ENCODE measurements around the gene PRKRIP1. TPM values are rescaled to one million over a fixed set of nuclear protein-coding genes. Genes with fewer than 3 reads are reported as not detected.
"Not testable (repeated sequence)": the region's sequence is repeated elsewhere in the genome, so short reads cannot be mapped to it uniquely, and the experiment has no call there.

PRKRIP1 gene
- total RNA-seq, 1 donor from 2014 or later: 41.3 TPM

DNA sequence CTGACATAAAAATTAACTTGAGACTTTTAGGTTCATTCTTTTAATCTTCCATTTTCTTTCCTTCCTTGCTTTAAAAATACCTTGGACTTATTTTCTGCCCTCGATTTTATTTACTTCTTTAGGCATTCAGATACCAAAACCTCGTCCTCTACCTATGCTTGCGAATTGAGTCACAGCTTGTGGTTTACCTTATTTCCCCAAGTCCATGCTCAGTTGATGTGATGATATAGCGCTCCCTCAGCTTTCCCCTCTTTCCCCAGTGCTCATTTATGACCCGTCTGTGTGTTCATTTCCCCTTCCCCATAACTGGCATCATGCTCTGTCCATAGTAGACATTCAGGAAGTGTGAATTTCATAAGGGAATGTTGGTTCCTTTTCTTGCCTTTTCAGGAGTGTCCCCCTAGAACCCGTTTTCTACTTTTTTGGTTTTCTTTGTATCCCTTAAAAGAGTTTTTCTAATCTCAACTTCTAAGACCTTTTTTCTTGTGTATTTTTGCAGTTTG is 19.1 kb upstream of the PRKRIP1 start:
- DNase-seq (ENCODE audit: low spot score): no peak
- TF ChIP-seq, protein P1, sequence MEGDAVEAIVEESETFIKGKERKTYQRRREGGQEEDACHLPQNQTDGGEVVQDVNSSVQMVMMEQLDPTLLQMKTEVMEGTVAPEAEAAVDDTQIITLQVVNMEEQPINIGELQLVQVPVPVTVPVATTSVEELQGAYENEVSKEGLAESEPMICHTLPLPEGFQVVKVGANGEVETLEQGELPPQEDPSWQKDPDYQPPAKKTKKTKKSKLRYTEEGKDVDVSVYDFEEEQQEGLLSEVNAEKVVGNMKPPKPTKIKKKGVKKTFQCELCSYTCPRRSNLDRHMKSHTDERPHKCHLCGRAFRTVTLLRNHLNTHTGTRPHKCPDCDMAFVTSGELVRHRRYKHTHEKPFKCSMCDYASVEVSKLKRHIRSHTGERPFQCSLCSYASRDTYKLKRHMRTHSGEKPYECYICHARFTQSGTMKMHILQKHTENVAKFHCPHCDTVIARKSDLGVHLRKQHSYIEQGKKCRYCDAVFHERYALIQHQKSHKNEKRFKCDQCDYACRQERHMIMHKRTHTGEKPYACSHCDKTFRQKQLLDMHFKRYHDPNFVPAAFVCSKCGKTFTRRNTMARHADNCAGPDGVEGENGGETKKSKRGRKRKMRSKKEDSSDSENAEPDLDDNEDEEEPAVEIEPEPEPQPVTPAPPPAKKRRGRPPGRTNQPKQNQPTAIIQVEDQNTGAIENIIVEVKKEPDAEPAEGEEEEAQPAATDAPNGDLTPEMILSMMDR (IDR thresholded peaks at IDR 0.05; ENCODE audit: unreplicated experiment): no peak
- peaks cover 2% of the 10 kb centered on the region for H3K27me3 Mint-ChIP-seq (ENCODE audit: unreplicated experiment)
- H3K27ac Mint-ChIP-seq (ENCODE audit: unreplicated experiment): peak overlapping the region; percentile 2
- H3K4me1 Mint-ChIP-seq (ENCODE audit: unreplicated experiment): peaks cover 19% of the 10 kb centered on the region
- H3K9me3 Mint-ChIP-seq (ENCODE audit: unreplicated experiment): no peaks in the 10 kb centered on the region
- H3K36me3 Mint-ChIP-seq (ENCODE audit: low read depth, unreplicated experiment): peaks cover 24% of the 10 kb centered on the region
- peak overlapping the region; percentile 1 for H3K4me3 Mint-ChIP-seq (ENCODE audit: unreplicated experiment)

DNA sequence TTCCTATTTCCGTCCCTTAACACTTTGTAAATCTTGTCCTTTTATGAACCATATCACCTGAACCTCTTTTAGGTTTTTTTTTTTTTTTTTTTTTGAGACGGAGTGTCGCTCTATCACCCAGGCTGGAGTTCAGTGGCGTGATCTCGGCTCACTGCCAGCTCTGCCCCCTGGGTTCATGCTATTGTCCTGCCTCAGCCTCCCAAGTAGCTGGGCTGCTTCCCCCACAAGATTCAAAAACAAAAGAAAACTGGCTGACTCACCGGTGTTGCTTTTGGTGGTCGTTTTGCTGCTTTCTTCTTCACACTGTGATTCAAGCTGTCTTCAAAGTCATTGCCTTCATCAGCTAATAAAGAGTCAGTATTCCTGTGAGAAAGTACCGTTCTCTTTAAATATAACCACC is 15.3 kb upstream of the PRKRIP1 start:
- H3K27me3 Mint-ChIP-seq (ENCODE audit: unreplicated experiment); DNase-seq (ENCODE audit: low spot score); H3K9me3 Mint-ChIP-seq (ENCODE audit: unreplicated experiment): not testable (repeated sequence)
- peak overlapping the region; percentile 31 for H3K4me3 Mint-ChIP-seq (ENCODE audit: unreplicated experiment)
- peak overlapping the region; percentile 61 for H3K27ac Mint-ChIP-seq (ENCODE audit: unreplicated experiment)
- peaks cover 27% of the 10 kb centered on the region for H3K36me3 Mint-ChIP-seq (ENCODE audit: low read depth, unreplicated experiment)
- peaks cover 22% of the 10 kb centered on the region for H3K4me1 Mint-ChIP-seq (ENCODE audit: unreplicated experiment)

DNA sequence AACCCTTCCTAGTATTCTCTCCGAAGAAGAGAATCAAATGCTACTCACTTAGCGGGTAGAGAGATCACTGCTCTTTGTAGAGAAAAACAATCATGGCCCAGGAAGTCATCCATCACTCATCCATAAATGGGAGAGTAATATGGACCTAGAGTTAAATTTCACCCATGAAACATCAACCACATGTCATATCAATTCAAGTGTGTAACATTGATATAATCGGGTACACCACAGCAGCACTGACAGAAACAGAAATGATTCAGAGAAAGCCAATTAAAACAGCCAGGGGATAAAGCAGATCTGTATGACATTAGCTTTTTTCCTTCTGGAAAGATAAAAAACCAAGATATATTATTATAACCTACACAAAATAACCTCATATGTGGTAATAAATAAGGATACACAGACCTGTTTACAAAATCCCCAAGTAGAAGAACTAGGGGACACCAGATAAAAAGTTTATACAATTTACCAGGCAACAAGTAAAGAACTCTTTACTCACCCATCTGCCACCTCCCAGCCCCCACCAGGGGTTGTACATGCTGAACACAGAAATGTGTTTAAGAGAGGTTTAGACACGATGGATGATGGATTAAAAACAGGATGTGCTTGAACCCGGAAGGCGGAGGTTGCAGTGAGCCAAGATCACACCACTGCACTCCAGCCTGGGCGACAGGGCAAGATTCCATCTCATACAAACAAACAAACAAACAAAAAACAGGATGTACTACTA is 14.3 kb upstream of the PRKRIP1 start:
- Mint-ChIP-seq H3K27ac (ENCODE audit: unreplicated experiment) (peak overlapping the region; percentile 91), H3K4me1 (ENCODE audit: unreplicated experiment) (peaks cover 21% of the 10 kb centered on the region), H3K36me3 (ENCODE audit: low read depth, unreplicated experiment) (peaks cover 26% of the 10 kb centered on the region)
- H3K9me3 Mint-ChIP-seq (ENCODE audit: unreplicated experiment); H3K27me3 Mint-ChIP-seq (ENCODE audit: unreplicated experiment); H3K4me3 Mint-ChIP-seq (ENCODE audit: unreplicated experiment); DNase-seq (ENCODE audit: low spot score): not testable (repeated sequence)

DNA sequence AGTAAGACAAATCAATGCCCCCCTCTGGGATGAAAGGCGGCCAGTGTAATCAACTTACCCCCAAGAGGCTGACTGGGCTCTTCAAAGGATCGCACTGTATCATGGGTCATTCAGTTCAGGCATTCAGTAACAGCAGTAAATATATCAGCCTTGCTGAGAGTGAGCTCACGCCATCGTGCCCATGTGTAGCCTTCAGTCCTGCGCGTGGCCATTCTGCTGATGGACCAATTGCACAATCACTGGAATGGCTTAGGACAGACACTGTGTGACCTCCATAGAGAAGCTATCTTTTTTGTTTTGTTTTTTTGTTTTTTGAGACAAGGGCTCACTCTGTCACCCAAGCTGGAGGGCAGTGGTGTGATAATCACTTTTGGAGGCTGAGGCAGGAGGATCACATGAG is 9.1 kb upstream of the PRKRIP1 start:
- Mint-ChIP-seq H3K9me3 (ENCODE audit: unreplicated experiment) (no peaks in the 10 kb centered on the region), H3K27me3 (ENCODE audit: unreplicated experiment) (no peaks in the 10 kb centered on the region), H3K27ac (ENCODE audit: unreplicated experiment) (no peak overlapping the region), H3K4me3 (ENCODE audit: unreplicated experiment) (no peak overlapping the region), H3K36me3 (ENCODE audit: low read depth, unreplicated experiment) (peaks cover 8% of the 10 kb centered on the region), H3K4me1 (ENCODE audit: unreplicated experiment) (peaks cover 6% of the 10 kb centered on the region)
- DNase-seq (ENCODE audit: low spot score): no peak
- TF ChIP-seq, protein P1 (IDR thresholded peaks at IDR 0.05; ENCODE audit: unreplicated experiment): no peak

DNA sequence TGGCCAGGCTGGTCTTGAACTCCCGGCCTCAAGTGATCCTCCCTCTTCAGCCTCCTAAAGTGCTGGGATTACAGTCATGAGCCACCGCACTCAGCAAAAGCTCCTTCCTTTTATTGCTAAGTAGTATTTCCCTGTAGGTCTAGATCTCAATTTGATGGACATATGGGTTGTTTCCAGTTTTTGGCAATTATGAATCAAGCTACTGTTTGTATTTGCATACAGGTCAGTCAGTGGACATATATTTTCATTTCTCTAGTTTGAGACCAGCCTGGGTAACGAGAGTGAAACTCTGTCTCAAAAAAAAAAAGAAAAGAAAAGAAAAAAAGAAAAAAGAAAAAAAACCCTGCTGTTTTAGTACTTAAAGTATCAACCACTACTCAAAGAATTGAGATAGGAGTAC is 6.4 kb upstream of the PRKRIP1 start:
- Mint-ChIP-seq H3K27me3 (ENCODE audit: unreplicated experiment) (no peaks in the 10 kb centered on the region), H3K9me3 (ENCODE audit: unreplicated experiment) (no peaks in the 10 kb centered on the region), H3K4me1 (ENCODE audit: unreplicated experiment) (peaks cover 23% of the 10 kb centered on the region), H3K27ac (ENCODE audit: unreplicated experiment) (no peak overlapping the region), H3K36me3 (ENCODE audit: low read depth, unreplicated experiment) (peaks cover 3% of the 10 kb centered on the region), H3K4me3 (ENCODE audit: unreplicated experiment) (no peak overlapping the region)
- TF ChIP-seq, protein P1 (IDR thresholded peaks at IDR 0.05; ENCODE audit: unreplicated experiment): no peak
- no peak for DNase-seq (ENCODE audit: low spot score)

All from endothelial cell (in vitro differentiated cells).